SK-N-SH treated with all-trans-retinoic acid at 6 μM for 48 hours (cell line): ENCODE measurements around the gene SLC46A2.

Experiments
- ATAC-seq: fragments of 200-7000 bp; cut with Tn5 transposase; 3 replicates; pipeline ENCODE4 v1.9.1; 2020; ENCODE audit warnings: mild to moderate bottlenecking, moderate library complexity
- ARNTL ChIP-seq: fragments of 450-650 bp; formaldehyde crosslinking; IDR thresholded peaks from 2 replicates; pipeline ENCODE4 v1.5.0; 2020; ENCODE audit warnings: low read depth, mild to moderate bottlenecking, moderate library complexity, borderline replicate concordance
- BACH2 ChIP-seq: fragments of 250-450 bp; sonication (Bioruptor Pico); IDR thresholded peaks from 2 replicates; pipeline ENCODE4 v1.9.0; 2021; ENCODE audit warnings: mild to moderate bottlenecking, borderline replicate concordance
- CREB5 ChIP-seq: fragments of 250-450 bp; sonication (Bioruptor Pico); IDR thresholded peaks from 2 replicates; pipeline ENCODE4 v1.5.1; 2020; ENCODE audit warnings: low read depth, mild to moderate bottlenecking, moderate library complexity
- CSDC2 ChIP-seq: fragments of 250-450 bp; sonication (Bioruptor Pico); IDR thresholded peaks from 2 replicates; pipeline ENCODE4 v1.5.0; 2020; ENCODE audit warnings: mild to moderate bottlenecking, moderate library complexity
- CSRNP3 ChIP-seq: fragments of 250-450 bp; sonication (Bioruptor Pico); IDR thresholded peaks from 2 replicates; pipeline ENCODE4 v1.5.1; 2021; ENCODE audit warnings: mild to moderate bottlenecking, moderate library complexity
- ESRRG ChIP-seq: fragments of 250-450 bp; sonication (Bioruptor Pico); IDR thresholded peaks from 2 replicates; pipeline ENCODE4 v1.6.1; 2021; ENCODE audit warnings: mild to moderate bottlenecking
- GLIS3 ChIP-seq: fragments of 250-450 bp; sonication (Bioruptor Pico); IDR thresholded peaks from 2 replicates; pipeline ENCODE4 v1.5.0; 2020; ENCODE audit warnings: mild to moderate bottlenecking, moderate library complexity
- ISL1 ChIP-seq: fragments of 250-450 bp; sonication (Bioruptor Pico); IDR thresholded peaks from 2 replicates; pipeline ENCODE4 v2.1.2; 2022; ENCODE audit warnings: mild to moderate bottlenecking, moderate library complexity
- PPARA ChIP-seq: fragments of 250-450 bp; sonication (Bioruptor Pico); IDR thresholded peaks from 2 replicates; pipeline ENCODE4 v1.5.0; 2020; ENCODE audit warnings: mild to moderate bottlenecking, borderline replicate concordance
- RARB ChIP-seq: fragments of 250-450 bp; sonication (Bioruptor Pico); IDR thresholded peaks from 2 replicates; pipeline ENCODE4 v1.8.0; 2021; ENCODE audit warnings: mild to moderate bottlenecking, moderate library complexity
- SNAI2 ChIP-seq: fragments of 250-450 bp; sonication (Bioruptor Pico); IDR thresholded peaks from 2 replicates; pipeline ENCODE4 v1.5.0; 2020; ENCODE audit warnings: mild to moderate bottlenecking, moderate library complexity
- TCF4 ChIP-seq: fragments of 250-450 bp; sonication (Bioruptor Pico); IDR thresholded peaks from 2 replicates; pipeline ENCODE4 v1.8.0; 2021; ENCODE audit warnings: mild to moderate bottlenecking, moderate library complexity, borderline replicate concordance
- TOX ChIP-seq: fragments of 250-450 bp; sonication (Bioruptor Pico); IDR thresholded peaks from 2 replicates; pipeline ENCODE4 v1.8.0; 2021; ENCODE audit warnings: mild to moderate bottlenecking, moderate library complexity, borderline replicate concordance
- ZC3H10 ChIP-seq: fragments of 250-450 bp; sonication (Bioruptor Pico); IDR thresholded peaks from 2 replicates; pipeline ENCODE4 v1.5.1; 2021; ENCODE audit warnings: mild to moderate bottlenecking, moderate library complexity
- ZFP3 ChIP-seq: fragments of 250-450 bp; sonication (Bioruptor Pico); IDR thresholded peaks from 2 replicates; pipeline ENCODE4 v1.5.0; 2020; ENCODE audit warnings: mild to moderate bottlenecking, moderate library complexity
- ZFP30 ChIP-seq: fragments of 450-650 bp; formaldehyde crosslinking; IDR thresholded peaks from 2 replicates; pipeline ENCODE4 v1.5.0; 2022; ENCODE audit warnings: mild to moderate bottlenecking, moderate library complexity
- ZNF70 ChIP-seq: fragments of 450-650 bp; formaldehyde crosslinking; IDR thresholded peaks from 2 replicates; pipeline ENCODE4 v1.5.0; 2020; ENCODE audit warnings: mild to moderate bottlenecking, moderate library complexity
- ZNF8 ChIP-seq: fragments of 450-650 bp; formaldehyde crosslinking; IDR thresholded peaks from 2 replicates; pipeline ENCODE4 v1.5.0; 2020; ENCODE audit warnings: mild to moderate bottlenecking, moderate library complexity
- TF ChIP-seq, protein P1 (sequence below): fragments of 250-450 bp; sonication (Bioruptor Pico); IDR thresholded peaks from 2 replicates; pipeline ENCODE4 v1.5.0; 2020; ENCODE audit warnings: mild to moderate bottlenecking, moderate library complexity
- TF ChIP-seq, protein P2 (sequence below): fragments of 250-450 bp; sonication (Bioruptor Pico); IDR thresholded peaks from 2 replicates; pipeline ENCODE4 v1.8.0; 2021; ENCODE audit warnings: low read depth, mild to moderate bottlenecking, moderate library complexity, borderline replicate concordance
- TF ChIP-seq, protein P3 (sequence below): fragments of 250-450 bp; sonication (Bioruptor Pico); IDR thresholded peaks from 2 replicates; pipeline ENCODE4 v1.8.0; 2020; ENCODE audit warnings: mild to moderate bottlenecking, moderate library complexity, borderline replicate concordance

The SLC46A2 gene

GRCh38 chr9:112849363-112849922, 41.2 kb downstream of the SLC46A2 start:
- TF ChIP-seq, protein P1, sequence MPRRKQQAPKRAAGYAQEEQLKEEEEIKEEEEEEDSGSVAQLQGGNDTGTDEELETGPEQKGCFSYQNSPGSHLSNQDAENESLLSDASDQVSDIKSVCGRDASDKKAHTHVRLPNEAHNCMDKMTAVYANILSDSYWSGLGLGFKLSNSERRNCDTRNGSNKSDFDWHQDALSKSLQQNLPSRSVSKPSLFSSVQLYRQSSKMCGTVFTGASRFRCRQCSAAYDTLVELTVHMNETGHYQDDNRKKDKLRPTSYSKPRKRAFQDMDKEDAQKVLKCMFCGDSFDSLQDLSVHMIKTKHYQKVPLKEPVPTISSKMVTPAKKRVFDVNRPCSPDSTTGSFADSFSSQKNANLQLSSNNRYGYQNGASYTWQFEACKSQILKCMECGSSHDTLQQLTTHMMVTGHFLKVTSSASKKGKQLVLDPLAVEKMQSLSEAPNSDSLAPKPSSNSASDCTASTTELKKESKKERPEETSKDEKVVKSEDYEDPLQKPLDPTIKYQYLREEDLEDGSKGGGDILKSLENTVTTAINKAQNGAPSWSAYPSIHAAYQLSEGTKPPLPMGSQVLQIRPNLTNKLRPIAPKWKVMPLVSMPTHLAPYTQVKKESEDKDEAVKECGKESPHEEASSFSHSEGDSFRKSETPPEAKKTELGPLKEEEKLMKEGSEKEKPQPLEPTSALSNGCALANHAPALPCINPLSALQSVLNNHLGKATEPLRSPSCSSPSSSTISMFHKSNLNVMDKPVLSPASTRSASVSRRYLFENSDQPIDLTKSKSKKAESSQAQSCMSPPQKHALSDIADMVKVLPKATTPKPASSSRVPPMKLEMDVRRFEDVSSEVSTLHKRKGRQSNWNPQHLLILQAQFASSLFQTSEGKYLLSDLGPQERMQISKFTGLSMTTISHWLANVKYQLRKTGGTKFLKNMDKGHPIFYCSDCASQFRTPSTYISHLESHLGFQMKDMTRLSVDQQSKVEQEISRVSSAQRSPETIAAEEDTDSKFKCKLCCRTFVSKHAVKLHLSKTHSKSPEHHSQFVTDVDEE (CRISPR knock-in tag), result no peak
- TF ChIP-seq CSDC2 (CRISPR knock-in tag), result no peak
- no peak for TF ChIP-seq SNAI2 (CRISPR knock-in tag)
- no peak for TF ChIP-seq TCF4 (CRISPR knock-in tag)
- TF ChIP-seq BACH2 (CRISPR knock-in tag), result no peak
- TF ChIP-seq ZNF8, result no peak
- TF ChIP-seq ZFP30, result no peak
- no peak for ATAC-seq

DNA sequence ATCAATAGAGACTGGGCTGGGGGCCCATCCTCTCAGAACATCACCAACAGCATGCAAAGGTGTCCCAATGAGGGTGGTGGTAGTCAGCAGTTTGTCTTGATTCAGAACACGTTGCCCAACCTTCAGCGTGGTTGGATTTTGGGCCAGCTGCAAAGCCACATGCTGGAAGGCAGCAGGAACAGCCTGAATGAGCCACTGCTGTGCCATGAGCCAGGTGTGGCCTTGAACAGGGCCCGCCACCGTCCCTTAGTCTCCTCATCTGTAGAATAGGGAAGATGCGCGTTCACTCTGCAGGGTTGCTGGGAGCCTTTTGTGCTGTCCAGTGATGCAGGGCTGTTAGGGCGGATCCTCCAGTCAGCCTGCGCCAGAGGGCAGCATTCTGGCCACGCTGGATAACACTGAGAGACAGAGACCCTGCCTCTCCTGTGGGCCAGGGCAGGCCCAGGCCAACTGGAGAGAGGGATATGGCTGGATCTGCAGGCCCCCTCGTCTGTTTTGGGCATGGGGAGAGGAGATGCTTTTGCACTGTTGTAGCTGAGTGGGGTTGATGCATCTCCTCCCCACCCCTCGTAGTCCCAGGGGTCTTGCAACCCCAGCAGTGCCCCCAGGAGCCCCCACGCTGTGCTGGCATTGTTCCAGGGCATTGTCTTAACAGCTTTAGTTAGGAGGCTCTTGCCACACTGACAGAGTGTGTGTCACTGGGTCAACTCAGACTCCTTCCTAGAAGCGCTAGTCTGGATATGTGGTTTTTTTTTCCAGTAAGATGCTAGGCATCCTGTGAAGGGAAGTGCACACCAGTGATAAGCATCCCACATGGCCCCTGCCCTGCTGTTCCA, 42.1 kb downstream of the SLC46A2 start:
- TF ChIP-seq ESRRG (CRISPR knock-in tag), result no peak
- TF ChIP-seq, protein P2, sequence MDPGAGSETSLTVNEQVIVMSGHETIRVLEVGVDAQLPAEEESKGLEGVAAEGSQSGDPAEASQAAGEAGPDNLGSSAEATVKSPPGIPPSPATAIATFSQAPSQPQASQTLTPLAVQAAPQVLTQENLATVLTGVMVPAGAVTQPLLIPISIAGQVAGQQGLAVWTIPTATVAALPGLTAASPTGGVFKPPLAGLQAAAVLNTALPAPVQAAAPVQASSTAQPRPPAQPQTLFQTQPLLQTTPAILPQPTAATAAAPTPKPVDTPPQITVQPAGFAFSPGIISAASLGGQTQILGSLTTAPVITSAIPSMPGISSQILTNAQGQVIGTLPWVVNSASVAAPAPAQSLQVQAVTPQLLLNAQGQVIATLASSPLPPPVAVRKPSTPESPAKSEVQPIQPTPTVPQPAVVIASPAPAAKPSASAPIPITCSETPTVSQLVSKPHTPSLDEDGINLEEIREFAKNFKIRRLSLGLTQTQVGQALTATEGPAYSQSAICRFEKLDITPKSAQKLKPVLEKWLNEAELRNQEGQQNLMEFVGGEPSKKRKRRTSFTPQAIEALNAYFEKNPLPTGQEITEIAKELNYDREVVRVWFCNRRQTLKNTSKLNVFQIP (CRISPR knock-in tag), result no peak
- no peak for TF ChIP-seq ZFP3 (CRISPR knock-in tag)
- TF ChIP-seq, protein P1 (CRISPR knock-in tag), result no peak
- TF ChIP-seq ZC3H10 (CRISPR knock-in tag), result no peak
- TF ChIP-seq TOX (CRISPR knock-in tag), result no peak
- TF ChIP-seq CSDC2 (CRISPR knock-in tag), result no peak
- TF ChIP-seq ZNF8, result no peak
- TF ChIP-seq TCF4 (CRISPR knock-in tag), result no peak
- TF ChIP-seq ZNF70 (CRISPR knock-in tag), result no peak
- no peak for TF ChIP-seq CREB5 (CRISPR knock-in tag)
- no peak for TF ChIP-seq BACH2 (CRISPR knock-in tag)
- no peak for TF ChIP-seq SNAI2 (CRISPR knock-in tag)
- TF ChIP-seq RARB (CRISPR knock-in tag), result no peak
- TF ChIP-seq ISL1 (CRISPR knock-in tag), result no peak
- TF ChIP-seq GLIS3 (CRISPR knock-in tag), result no peak
- TF ChIP-seq ARNTL (CRISPR knock-in tag), result no peak
- no peak for TF ChIP-seq PPARA (CRISPR knock-in tag)
- no peak for TF ChIP-seq CSRNP3
- TF ChIP-seq, protein P3, sequence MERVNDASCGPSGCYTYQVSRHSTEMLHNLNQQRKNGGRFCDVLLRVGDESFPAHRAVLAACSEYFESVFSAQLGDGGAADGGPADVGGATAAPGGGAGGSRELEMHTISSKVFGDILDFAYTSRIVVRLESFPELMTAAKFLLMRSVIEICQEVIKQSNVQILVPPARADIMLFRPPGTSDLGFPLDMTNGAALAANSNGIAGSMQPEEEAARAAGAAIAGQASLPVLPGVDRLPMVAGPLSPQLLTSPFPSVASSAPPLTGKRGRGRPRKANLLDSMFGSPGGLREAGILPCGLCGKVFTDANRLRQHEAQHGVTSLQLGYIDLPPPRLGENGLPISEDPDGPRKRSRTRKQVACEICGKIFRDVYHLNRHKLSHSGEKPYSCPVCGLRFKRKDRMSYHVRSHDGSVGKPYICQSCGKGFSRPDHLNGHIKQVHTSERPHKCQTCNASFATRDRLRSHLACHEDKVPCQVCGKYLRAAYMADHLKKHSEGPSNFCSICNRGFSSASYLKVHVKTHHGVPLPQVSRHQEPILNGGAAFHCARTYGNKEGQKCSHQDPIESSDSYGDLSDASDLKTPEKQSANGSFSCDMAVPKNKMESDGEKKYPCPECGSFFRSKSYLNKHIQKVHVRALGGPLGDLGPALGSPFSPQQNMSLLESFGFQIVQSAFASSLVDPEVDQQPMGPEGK (CRISPR knock-in tag), result no peak
- no peak for ATAC-seq
